ENCODE data around the gene CD2BP2. TPM values are rescaled to one million over a fixed set of nuclear protein-coding genes. Genes with fewer than 3 reads are reported as not detected.

CD2BP2 gene
- total and polyA plus RNA-seq, 2 of the 13 experiments (the other 11 are each of a cell fraction or from before 2014, with no cell fraction given) = 24.9 to 54.6 TPM

DNA sequence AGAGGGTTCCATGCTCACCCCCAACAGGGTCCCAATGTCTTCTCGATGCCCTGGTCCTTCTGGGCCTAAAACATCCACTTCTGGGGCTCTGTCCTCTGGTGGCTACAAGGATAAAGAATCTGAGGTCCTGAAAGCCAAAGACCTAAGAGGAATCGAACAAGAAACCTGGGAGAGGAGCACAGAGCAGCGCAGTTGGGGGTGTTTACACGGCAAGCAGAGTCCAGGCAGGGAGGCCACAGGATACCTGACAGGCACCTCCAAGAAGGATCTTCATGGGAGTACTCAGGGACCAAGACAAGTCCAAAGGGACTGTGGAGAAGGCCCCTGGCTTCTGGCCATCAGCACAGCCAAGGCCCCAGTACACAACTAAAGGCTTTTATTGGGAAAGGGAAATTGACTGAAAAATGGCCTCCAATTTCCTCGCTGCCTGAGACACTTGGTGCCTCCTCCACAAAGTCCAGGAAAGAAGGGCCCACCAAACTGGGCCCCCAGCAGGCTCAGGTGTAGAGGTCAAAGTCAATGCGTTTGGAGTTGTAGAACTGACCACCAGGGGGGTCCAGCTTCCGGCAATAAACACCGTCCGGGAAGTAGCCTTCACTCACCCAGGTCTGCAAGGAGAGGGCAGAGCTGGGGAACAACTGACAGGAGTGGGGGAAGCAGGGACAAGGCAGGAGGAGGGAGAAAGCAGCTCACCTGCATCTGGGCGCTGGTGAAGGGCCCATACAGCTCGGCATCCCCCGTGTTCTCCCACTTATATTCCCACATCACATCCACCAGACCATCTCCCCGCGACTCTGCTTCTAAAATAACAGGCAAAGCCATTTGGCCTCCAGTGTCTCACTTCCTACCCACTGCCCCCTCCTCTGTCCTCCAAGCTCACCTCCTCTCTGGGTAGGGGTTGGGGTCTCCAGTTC lies 2.4 kb downstream of the CD2BP2 start (continued):
- TF ChIP-seq, protein P1, sequence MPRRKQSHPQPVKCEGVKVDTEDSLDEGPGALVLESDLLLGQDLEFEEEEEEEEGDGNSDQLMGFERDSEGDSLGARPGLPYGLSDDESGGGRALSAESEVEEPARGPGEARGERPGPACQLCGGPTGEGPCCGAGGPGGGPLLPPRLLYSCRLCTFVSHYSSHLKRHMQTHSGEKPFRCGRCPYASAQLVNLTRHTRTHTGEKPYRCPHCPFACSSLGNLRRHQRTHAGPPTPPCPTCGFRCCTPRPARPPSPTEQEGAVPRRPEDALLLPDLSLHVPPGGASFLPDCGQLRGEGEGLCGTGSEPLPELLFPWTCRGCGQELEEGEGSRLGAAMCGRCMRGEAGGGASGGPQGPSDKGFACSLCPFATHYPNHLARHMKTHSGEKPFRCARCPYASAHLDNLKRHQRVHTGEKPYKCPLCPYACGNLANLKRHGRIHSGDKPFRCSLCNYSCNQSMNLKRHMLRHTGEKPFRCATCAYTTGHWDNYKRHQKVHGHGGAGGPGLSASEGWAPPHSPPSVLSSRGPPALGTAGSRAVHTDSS (CRISPR knock-in tag; conservative IDR thresholded peaks at IDR 0.05) = no peak
- no peak for TF ChIP-seq SPEN (CRISPR knock-in tag; IDR thresholded peaks at IDR 0.05; ENCODE audit: low read depth)
- no peak for TF ChIP-seq SYNCRIP (IDR thresholded peaks at IDR 0.05; ENCODE audit: insufficient read depth, low read depth, low read length)
- TF ChIP-seq, protein P2, sequence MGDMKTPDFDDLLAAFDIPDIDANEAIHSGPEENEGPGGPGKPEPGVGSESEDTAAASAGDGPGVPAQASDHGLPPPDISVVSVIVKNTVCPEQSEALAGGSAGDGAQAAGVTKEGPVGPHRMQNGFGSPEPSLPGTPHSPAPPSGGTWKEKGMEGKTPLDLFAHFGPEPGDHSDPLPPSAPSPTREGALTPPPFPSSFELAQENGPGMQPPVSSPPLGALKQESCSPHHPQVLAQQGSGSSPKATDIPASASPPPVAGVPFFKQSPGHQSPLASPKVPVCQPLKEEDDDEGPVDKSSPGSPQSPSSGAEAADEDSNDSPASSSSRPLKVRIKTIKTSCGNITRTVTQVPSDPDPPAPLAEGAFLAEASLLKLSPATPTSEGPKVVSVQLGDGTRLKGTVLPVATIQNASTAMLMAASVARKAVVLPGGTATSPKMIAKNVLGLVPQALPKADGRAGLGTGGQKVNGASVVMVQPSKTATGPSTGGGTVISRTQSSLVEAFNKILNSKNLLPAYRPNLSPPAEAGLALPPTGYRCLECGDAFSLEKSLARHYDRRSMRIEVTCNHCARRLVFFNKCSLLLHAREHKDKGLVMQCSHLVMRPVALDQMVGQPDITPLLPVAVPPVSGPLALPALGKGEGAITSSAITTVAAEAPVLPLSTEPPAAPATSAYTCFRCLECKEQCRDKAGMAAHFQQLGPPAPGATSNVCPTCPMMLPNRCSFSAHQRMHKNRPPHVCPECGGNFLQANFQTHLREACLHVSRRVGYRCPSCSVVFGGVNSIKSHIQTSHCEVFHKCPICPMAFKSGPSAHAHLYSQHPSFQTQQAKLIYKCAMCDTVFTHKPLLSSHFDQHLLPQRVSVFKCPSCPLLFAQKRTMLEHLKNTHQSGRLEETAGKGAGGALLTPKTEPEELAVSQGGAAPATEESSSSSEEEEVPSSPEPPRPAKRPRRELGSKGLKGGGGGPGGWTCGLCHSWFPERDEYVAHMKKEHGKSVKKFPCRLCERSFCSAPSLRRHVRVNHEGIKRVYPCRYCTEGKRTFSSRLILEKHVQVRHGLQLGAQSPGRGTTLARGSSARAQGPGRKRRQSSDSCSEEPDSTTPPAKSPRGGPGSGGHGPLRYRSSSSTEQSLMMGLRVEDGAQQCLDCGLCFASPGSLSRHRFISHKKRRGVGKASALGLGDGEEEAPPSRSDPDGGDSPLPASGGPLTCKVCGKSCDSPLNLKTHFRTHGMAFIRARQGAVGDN (CRISPR knock-in tag; IDR thresholded peaks at IDR 0.05) = no peak
- TF ChIP-seq ZNF7 (CRISPR knock-in tag; IDR thresholded peaks at IDR 0.05) = no peak
- TF ChIP-seq ZNF678 (CRISPR knock-in tag; IDR thresholded peaks at IDR 0.05) = no peak
- no peak for TF ChIP-seq ZNF878 (CRISPR knock-in tag; IDR thresholded peaks at IDR 0.05)
- no peak for TF ChIP-seq SOX6 (IDR thresholded peaks at IDR 0.05)
- TF ChIP-seq SOX6 (CRISPR knock-in tag; IDR thresholded peaks at IDR 0.05) = no peak
- no peak for TF ChIP-seq DR1 (CRISPR knock-in tag; IDR thresholded peaks at IDR 0.05)
- TF ChIP-seq GTF2F1 (IDR thresholded peaks at IDR 0.05; ENCODE audit: low read length) = no peak
- 0 out of 2 replicates have a peak, but pooled peaks have one; percentile 39 for TF ChIP-seq ZNF761 (CRISPR knock-in tag; conservative IDR thresholded peaks at IDR 0.05)
- 0 out of 2 replicates have a peak, but pooled peaks have one; percentile 49 for TF ChIP-seq SAFB2 (CRISPR knock-in tag; IDR thresholded peaks at IDR 0.05; ENCODE audit: borderline replicate concordance, low read depth)
- no peak for TF ChIP-seq ZSCAN20 (CRISPR knock-in tag; IDR thresholded peaks at IDR 0.05; ENCODE audit: borderline replicate concordance)
- TF ChIP-seq EED (CRISPR knock-in tag; IDR thresholded peaks at IDR 0.05) = no peak
- TF ChIP-seq ZNF496 (CRISPR knock-in tag; IDR thresholded peaks at IDR 0.05; ENCODE audit: insufficient replicate concordance) = no peak
- TF ChIP-seq ZFX (CRISPR knock-in tag; IDR thresholded peaks at IDR 0.05; ENCODE audit: low read depth) = peak; percentile 33; the same call in 1 of the 2 replicates
- TF ChIP-seq, protein P3, sequence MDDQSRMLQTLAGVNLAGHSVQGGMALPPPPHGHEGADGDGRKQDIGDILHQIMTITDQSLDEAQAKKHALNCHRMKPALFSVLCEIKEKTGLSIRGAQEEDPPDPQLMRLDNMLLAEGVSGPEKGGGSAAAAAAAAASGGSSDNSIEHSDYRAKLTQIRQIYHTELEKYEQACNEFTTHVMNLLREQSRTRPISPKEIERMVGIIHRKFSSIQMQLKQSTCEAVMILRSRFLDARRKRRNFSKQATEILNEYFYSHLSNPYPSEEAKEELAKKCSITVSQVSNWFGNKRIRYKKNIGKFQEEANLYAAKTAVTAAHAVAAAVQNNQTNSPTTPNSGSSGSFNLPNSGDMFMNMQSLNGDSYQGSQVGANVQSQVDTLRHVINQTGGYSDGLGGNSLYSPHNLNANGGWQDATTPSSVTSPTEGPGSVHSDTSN (CRISPR knock-in tag; IDR thresholded peaks at IDR 0.05; ENCODE audit: borderline replicate concordance) = no peak
- no peak for TF ChIP-seq SSRP1 (CRISPR knock-in tag; IDR thresholded peaks at IDR 0.05)
- TF ChIP-seq TBP (CRISPR knock-in tag; IDR thresholded peaks at IDR 0.05) = no peak
- TF ChIP-seq JUN (CRISPR knock-in tag; IDR thresholded peaks at IDR 0.05) = 0 out of 2 replicates have a peak, but pooled peaks have one; percentile 23
- TF ChIP-seq, protein P4, sequence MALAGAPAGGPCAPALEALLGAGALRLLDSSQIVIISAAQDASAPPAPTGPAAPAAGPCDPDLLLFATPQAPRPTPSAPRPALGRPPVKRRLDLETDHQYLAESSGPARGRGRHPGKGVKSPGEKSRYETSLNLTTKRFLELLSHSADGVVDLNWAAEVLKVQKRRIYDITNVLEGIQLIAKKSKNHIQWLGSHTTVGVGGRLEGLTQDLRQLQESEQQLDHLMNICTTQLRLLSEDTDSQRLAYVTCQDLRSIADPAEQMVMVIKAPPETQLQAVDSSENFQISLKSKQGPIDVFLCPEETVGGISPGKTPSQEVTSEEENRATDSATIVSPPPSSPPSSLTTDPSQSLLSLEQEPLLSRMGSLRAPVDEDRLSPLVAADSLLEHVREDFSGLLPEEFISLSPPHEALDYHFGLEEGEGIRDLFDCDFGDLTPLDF (CRISPR knock-in tag; IDR thresholded peaks at IDR 0.05) = no peak
